GM06990 (cell line): ENCODE data around the gene GGT5.
"Not testable (repeated sequence)": the region's sequence is repeated elsewhere in the genome, so short reads cannot be mapped to it uniquely, and the experiment has no call there.

Source experiments
- DNase-seq: peaks from one replicate; pipeline ENCODE4 v3.0.0-alpha.2; 2011; ENCODE audit not compliant: insufficient read length; ENCODE audit errors: extremely low read depth
- H3K27me3 ChIP-seq: replicated peaks from 2 replicates; pipeline ENCODE4 v1.6.0; 2011; ENCODE audit warnings: low read length; ENCODE audit not compliant: control insufficient read depth, insufficient read depth
- H3K36me3 ChIP-seq: 2 replicates; pipeline ENCODE4 v1.5.1; 2011; ENCODE audit warnings: low read length; ENCODE audit not compliant: control insufficient read depth, insufficient read depth
- H3K4me3 ChIP-seq: replicated peaks from 2 replicates; pipeline ENCODE4 v1.5.1; 2011; ENCODE audit warnings: low read depth, mild to moderate bottlenecking, control low read depth, low read length
- TF ChIP-seq, protein P1 (sequence below): IDR thresholded peaks from 2 replicates; pipeline ENCODE4 v1.5.1; 2011; ENCODE audit warnings: low read length, control low read depth, mild to moderate bottlenecking, inconsistent platforms; ENCODE audit not compliant: insufficient read depth, poor library complexity, severe bottlenecking

Gene GGT5

GRCh38 chr22:24207264-24208011 is 37.4 kb downstream of the GGT5 start:
- H3K27me3 ChIP-seq = no peaks in the 10 kb centered on the region; the same call in 1 of the 2 replicates
- TF ChIP-seq, protein P1, sequence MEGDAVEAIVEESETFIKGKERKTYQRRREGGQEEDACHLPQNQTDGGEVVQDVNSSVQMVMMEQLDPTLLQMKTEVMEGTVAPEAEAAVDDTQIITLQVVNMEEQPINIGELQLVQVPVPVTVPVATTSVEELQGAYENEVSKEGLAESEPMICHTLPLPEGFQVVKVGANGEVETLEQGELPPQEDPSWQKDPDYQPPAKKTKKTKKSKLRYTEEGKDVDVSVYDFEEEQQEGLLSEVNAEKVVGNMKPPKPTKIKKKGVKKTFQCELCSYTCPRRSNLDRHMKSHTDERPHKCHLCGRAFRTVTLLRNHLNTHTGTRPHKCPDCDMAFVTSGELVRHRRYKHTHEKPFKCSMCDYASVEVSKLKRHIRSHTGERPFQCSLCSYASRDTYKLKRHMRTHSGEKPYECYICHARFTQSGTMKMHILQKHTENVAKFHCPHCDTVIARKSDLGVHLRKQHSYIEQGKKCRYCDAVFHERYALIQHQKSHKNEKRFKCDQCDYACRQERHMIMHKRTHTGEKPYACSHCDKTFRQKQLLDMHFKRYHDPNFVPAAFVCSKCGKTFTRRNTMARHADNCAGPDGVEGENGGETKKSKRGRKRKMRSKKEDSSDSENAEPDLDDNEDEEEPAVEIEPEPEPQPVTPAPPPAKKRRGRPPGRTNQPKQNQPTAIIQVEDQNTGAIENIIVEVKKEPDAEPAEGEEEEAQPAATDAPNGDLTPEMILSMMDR = no peak
- no peak overlapping the region for H3K4me3 ChIP-seq
- no peak for DNase-seq
- no peaks in the 10 kb centered on the region for H3K36me3 ChIP-seq

DNA sequence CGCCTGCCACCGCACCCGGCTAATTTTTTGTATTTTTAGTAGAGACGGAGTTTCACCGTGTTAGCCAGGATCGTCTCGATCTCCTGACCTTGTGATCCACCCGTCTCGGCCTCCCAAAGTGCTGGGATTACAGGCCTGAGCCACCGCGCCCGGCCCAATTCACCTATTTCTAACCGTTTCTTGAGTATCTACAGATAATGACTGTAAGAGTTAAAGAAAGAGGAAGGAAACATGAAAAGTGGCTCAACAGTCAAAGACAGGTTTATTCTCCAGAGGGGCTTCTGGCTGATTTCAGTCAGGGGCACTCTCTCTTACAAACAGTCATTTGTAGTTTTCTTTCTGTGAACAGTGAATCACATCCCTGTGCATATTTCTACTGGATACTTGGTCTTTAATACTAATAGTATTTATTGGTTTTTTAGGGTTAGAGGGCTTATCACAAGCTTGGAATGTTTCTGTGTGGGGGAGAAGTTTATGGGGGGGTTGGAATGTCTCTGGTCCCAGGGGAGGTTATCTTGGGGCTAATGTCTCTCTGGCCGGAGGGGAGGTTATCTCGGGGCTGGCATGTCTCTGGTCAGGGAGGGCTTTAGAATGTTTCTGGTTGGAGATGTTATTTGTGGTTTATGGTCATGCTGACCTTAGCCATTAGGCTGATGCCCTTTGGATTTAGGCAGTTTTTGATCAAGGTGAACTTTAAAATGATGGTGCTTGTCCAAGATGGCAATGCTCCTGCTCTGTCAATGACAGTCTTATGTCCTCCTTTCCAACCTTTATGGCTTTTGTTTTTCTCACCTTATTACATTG is 38.2 kb downstream of the GGT5 start:
- not testable (repeated sequence) for H3K4me3 ChIP-seq, H3K36me3 ChIP-seq, DNase-seq, H3K27me3 ChIP-seq

DNA sequence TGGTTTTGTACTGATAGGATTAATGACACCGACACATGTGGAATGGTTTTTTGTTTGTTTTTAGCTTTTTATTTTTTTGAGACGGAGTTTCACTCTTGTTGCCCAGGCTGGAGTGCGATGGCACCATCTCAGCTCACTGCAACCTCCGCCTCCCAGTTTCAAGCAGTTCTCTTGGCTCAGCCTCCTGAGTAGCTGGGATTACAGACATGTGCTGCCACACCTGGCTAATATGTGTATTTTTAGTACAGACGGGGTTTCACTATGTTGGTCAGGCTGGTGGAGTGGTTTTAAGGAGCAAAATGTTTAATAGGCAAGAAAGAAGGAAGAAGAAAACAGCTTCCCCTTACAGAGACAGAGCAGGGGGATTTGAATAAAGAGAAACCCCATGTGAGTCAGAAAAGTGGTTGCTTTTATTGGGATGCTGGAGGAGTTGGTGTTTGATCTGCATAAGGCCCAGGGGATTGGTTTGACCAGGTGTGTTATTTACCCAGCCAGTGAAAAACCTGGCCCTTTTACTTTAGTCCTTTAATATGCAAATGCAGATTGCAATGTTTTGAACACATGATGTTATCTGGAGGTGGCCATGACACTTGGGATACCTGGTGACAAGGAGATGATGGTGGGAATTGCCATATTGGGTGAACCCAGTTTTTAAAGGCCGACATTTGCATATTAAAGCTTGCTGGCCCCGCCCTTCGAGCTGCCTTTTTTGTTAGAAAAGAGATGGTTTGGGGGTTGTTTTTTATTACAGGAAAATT is 39.3 kb downstream of the GGT5 start:
- no peak for DNase-seq
- Histone ChIP-seq H3K36me3 (no peaks in the 10 kb centered on the region), H3K4me3 (no peak overlapping the region)

GRCh38 chr22:24203856-24204255 is 41.0 kb downstream of the GGT5 start:
- DNase-seq, H3K36me3 ChIP-seq, H3K27me3 ChIP-seq, H3K4me3 ChIP-seq: not testable (repeated sequence)

More for the DNA sequence above, 39.3 kb downstream of the GGT5 start:
- TF ChIP-seq, protein P1 = no peak
- no peaks in the 10 kb centered on the region; the same call in 1 of the 2 replicates for H3K27me3 ChIP-seq

DNA sequence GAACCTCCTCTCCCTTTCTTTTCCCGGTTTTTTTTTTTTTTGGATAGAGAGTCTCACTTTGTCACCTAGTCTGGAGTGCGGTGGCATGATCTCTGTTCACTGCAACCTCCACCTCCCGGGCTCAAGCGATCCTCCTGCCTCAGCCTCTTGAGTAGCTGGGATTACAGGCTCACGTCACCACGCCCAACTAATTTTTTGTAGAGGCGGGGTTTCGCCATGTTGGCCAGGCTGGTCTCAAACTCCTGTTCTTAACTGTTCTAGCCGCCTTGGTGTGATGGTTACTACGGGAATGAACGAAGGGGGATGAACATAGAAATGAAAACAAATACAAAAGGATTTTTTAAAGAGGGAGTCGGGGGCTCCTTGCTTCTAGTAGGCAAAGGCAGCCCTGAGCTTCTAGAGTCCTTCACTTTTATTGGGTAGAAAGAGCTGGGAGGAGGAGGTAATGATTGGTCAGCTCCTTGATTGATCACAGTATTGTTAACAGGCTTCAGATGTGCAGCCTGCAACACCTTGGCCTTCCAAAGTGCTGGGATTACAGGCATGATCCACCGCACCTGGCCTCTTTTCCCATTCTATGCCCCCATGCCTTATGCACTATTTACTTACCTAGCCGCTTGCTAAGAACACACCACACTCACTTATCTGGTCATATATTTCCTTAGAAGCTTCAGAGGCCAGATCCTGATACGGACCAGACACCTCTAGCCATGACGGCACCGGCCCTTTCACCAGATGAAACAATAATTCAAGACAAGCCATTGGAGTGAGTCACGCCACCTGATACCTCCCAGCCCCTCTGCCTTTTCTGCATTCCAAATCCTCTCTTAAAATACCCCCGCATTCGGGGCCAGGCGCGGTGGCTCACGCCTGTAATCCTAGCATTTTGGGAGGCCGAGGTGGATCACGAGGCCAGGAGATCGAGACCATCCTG is 42.9 kb downstream of the GGT5 start:
- no peak overlapping the region for H3K4me3 ChIP-seq

More for the DNA sequence above, 42.9 kb downstream of the GGT5 start:
- DNase-seq = no peak
- H3K27me3 ChIP-seq = no peaks in the 10 kb centered on the region; the same call in 1 of the 2 replicates
- TF ChIP-seq, protein P1 = no peak
- no peaks in the 10 kb centered on the region for H3K36me3 ChIP-seq
